ENCODE results near the gene MPPED2.

MPPED2 gene

DNA sequence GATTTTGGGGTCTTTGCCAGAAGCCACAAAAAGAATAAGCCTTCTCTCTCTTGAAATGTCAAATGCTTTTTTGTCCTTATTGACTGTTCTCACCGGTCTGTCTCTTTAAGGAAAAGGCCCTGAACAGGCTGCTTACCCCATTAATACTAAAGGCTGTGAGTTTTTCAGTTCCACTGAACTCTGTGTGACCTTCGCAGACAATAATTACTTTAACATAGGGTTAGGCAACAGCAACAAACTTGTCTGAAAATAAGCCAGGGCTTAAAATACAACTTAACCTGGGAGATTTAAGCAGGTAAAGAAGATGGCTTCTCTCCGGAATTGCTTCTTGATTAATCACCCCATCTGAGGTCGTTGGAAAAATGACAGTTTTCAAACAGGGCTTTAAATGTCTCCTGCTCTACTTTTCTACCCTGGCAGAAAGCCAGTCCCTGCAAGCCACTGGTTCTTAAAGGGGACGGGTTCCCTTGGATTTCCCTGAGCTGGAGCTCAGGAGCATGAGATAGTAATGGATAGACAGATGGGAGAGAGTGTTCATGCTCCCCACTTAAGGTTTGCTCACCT, 193.8 kb downstream of the MPPED2 start:
- Mint-ChIP-seq H3K27me3 (ENCODE audit: low read depth) (no peaks in the 10 kb centered on the region), H3K9me3 (no peaks in the 10 kb centered on the region), H3K27ac (peak overlapping the region; percentile 73 to 96 (median 93)), H3K36me3 (ENCODE audit: low read depth) (no peaks in the 10 kb centered on the region), H3K4me3 (peak overlapping the region in 2 of 3 experiments; percentile 0 to 18), H3K4me1 (peaks cover 83% of the 10 kb centered on the region)
- TF ChIP-seq, protein P1, sequence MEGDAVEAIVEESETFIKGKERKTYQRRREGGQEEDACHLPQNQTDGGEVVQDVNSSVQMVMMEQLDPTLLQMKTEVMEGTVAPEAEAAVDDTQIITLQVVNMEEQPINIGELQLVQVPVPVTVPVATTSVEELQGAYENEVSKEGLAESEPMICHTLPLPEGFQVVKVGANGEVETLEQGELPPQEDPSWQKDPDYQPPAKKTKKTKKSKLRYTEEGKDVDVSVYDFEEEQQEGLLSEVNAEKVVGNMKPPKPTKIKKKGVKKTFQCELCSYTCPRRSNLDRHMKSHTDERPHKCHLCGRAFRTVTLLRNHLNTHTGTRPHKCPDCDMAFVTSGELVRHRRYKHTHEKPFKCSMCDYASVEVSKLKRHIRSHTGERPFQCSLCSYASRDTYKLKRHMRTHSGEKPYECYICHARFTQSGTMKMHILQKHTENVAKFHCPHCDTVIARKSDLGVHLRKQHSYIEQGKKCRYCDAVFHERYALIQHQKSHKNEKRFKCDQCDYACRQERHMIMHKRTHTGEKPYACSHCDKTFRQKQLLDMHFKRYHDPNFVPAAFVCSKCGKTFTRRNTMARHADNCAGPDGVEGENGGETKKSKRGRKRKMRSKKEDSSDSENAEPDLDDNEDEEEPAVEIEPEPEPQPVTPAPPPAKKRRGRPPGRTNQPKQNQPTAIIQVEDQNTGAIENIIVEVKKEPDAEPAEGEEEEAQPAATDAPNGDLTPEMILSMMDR (IDR thresholded peaks at IDR 0.05; ENCODE audit: unreplicated experiment in 3 of 3), result no peak

DNA sequence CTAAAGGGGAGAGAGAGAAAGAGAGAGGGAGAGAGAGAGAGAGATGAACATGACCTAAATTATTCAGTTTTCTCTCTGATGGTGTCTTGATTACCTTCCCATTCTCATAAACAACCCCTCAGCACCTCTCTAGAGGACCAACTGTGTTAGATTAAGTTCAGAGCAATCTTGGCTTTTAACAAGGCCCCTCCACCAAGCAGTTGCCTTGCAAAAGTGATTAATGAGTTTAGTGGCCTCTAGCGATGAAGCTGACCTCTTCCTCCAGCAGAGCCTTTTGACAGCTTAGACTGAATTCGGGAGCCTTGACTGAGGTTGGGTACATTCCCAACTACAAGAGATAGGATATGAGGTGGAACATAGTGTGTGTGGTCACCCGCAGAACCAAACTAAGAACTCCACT, 197.2 kb downstream of the MPPED2 start:
- H3K4me1 Mint-ChIP-seq, result peaks cover 64% of the 10 kb centered on the region
- H3K27ac Mint-ChIP-seq, result peak overlapping the region; percentile 32 to 66 (median 45)
- H3K9me3 Mint-ChIP-seq, result peaks cover 10% of the 10 kb centered on the region
- TF ChIP-seq, protein P1 (IDR thresholded peaks at IDR 0.05; ENCODE audit: unreplicated experiment in 3 of 3), result no peak
- no peaks in the 10 kb centered on the region for H3K27me3 Mint-ChIP-seq (ENCODE audit: low read depth)
- H3K36me3 Mint-ChIP-seq (ENCODE audit: low read depth), result no peaks in the 10 kb centered on the region
- H3K4me3 Mint-ChIP-seq, result no peak overlapping the region

DNA sequence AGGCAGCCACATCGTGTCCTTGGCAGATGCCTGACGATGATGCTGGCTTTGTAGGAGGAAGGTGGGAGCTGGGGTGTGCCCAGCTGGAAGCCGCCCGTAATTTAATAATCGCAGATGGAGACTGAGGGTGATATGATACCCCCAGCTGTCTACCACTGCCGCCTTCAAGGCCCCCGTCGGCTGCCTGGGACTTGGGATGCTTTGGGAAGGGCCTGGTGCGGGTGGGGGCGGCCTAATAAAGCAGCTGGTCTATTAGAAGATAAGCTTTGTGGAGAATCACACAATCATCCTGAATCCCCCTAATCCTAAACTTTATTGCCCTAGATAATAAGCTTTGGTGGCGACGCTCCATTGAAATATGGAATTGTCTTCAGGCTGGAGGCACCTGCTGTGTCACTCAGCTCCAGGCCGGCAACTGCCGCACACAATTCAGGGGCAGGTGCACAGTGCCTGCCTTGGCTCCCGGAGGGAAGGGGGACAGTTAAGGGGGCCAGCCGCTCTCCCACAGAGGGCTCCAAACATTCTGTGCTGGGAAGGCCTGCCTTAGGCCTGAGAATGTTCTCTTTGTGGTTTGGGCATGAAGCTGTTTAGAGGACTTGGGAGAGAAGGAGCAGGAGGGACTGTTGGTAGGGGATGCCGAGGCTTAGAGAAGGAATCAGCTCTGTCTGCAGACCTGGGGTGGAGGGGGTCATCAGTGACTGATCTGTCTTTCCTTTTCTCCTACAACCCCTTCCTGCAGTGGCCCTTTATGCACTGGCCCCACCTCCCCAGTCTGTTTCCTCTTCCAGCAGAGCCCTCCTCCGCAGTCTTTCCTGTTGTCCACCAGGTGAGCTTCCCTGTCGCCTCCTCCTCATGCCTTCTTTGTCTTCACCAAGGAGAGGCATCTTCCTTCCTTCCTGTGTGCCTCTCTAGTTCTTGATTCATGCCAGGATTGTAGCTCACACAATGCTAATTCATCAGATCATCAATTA, 198.0 kb downstream of the MPPED2 start:
- Mint-ChIP-seq H3K4me1 (peaks cover 58% of the 10 kb centered on the region), H3K9me3 (peaks cover 10% of the 10 kb centered on the region), H3K27me3 (ENCODE audit: low read depth) (no peaks in the 10 kb centered on the region), H3K36me3 (ENCODE audit: low read depth) (no peaks in the 10 kb centered on the region), H3K4me3 (peak overlapping the region in 1 of 3 experiments; percentile 38), H3K27ac (peak overlapping the region; percentile 32 to 67 (median 45))
- TF ChIP-seq, protein P1 (IDR thresholded peaks at IDR 0.05; ENCODE audit: unreplicated experiment in 3 of 3), result no peak

DNA sequence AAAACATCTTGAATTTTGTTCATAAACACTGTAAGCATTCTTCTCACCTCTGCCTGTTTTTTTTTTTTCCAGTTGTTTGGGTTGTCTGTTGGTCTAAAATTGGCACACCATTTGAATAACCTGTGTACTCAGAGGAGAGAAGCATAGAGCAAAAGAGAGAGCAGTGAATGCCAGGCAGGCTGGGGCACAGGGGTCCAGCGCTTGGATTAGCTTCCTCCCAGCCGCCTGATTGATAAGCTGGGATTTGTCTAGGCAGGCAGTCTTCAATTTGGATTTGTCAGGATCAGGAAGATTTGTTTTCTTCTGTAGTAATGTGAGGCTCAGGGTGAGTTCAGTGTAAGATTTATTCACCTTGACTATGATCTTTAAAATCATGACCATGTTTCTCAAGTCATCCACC, 204.3 kb downstream of the MPPED2 start:
- Mint-ChIP-seq H3K36me3 (ENCODE audit: low read depth) (no peaks in the 10 kb centered on the region), H3K9me3 (peaks cover 9% of the 10 kb centered on the region), H3K4me3 (no peak overlapping the region), H3K27ac (peak overlapping the region; percentile 18 to 65 (median 23)), H3K4me1 (peaks cover 17% of the 10 kb centered on the region), H3K27me3 (ENCODE audit: low read depth) (peaks cover 6% of the 10 kb centered on the region)
- TF ChIP-seq, protein P1 (IDR thresholded peaks at IDR 0.05; ENCODE audit: unreplicated experiment in 3 of 3), result no peak

DNA sequence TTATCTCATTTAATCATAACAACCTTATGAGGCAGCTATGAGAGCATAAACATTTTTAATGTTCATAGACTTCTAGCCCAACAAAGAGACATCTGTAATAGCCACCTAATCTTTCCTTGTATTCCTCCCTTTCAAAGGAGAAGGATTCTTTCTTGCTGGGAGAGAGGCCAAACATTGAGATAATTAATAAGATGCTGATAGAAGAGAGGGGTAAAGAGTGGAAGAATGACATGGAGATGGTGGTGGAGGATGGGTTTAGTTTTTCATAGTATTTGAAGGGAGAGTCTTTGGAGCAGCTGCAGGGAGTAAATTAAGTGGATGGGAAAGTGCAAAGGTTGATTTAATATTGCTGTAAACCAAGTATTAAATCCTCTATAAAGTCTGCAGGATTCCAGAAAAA, 205.3 kb downstream of the MPPED2 start:
- Mint-ChIP-seq H3K27ac (peak overlapping the region in 2 of 3 experiments; percentile 7 to 9), H3K4me1 (peaks cover 13% of the 10 kb centered on the region), H3K27me3 (ENCODE audit: low read depth) (peaks cover 6% of the 10 kb centered on the region), H3K4me3 (no peak overlapping the region), H3K9me3 (peaks cover 6% of the 10 kb centered on the region), H3K36me3 (ENCODE audit: low read depth) (no peaks in the 10 kb centered on the region)
- TF ChIP-seq, protein P1 (IDR thresholded peaks at IDR 0.05; ENCODE audit: unreplicated experiment in 3 of 3), result no peak

Data from nephron (organoid).